Peyer's patch (tissue), 4 donors: ENCODE results near the gene CCNG1. TPM values are rescaled to one million over a fixed set of nuclear protein-coding genes. Genes with fewer than 3 reads are reported as not detected.
"Not testable (repeated sequence)": the region's sequence is repeated elsewhere in the genome, so short reads cannot be mapped to it uniquely, and the experiment has no call there.

ENCODE experiments used
- DNase-seq, 3 donors: peaks; one replicate each; pipeline ENCODE4 v3.0.0-alpha.2; 2017 to 2019
- H3K27ac ChIP-seq, 4 donors: fragments of 200-600 bp; sonication (generic); one replicate each; pipeline ENCODE4 v1.5.1; 2016 to 2019
- H3K27me3 ChIP-seq, 2 donors: fragments of 200-600 bp; sonication (generic); one replicate each; pipeline ENCODE4 v1.5.1; 2019
- H3K36me3 ChIP-seq, 3 donors: fragments of 200-600 bp; sonication (generic); one replicate each; pipeline ENCODE4 v1.5.1; 2016 to 2019
- H3K4me1 ChIP-seq, 4 donors: fragments of 200-600 bp; sonication (generic); one replicate each; pipeline ENCODE4 v1.5.1; 2016 to 2019
- H3K4me3 ChIP-seq, 4 donors: fragments of 200-600 bp; sonication (generic); 1 replicate in 3 of 4; 2 replicates in 1 of 4; pipeline ENCODE4 v1.5.1; 2016 to 2019; ENCODE audit warnings: mild to moderate bottlenecking in 1 of 4
- H3K9me3 ChIP-seq, 4 donors: fragments of 200-600 bp; sonication (generic); one replicate each; pipeline ENCODE4 v1.5.1; 2016 to 2019; ENCODE audit warnings: mild to moderate bottlenecking in 1 of 4
- POLR2A ChIP-seq, 2 donors: fragments of 450-650 bp; IDR thresholded peaks; one replicate each; pipeline ENCODE4 v1.5.1; 2017; ENCODE audit warnings: antibody characterized with exemption in 2 of 2, mild to moderate bottlenecking in 2 of 2, moderate library complexity in 2 of 2
- total RNA-seq, 4 donors: library from RNA; depleted of rRNA; stranded (reverse); fragments of >200 nt; gene quantifications; one replicate each; pipeline ENCODE4 v1.1.0, GENCODE V29; 2016
- TF ChIP-seq, protein P1 (sequence below), 6 experiments: fragments of 450-650 bp in 4 of 6; fragments of 200-600 bp in 2 of 6; sonication (generic) in 1 of 6; IDR thresholded peaks; one replicate each; pipeline ENCODE4 v1.5.1; 2017 to 2019; ENCODE audit warnings: antibody characterized with exemption in 6 of 6, mild to moderate bottlenecking in 3 of 6, moderate library complexity in 1 of 6

CCNG1 gene
- total RNA-seq, 4 donors from 2014 or later = 213 to 306 (median 246) TPM

DNA sequence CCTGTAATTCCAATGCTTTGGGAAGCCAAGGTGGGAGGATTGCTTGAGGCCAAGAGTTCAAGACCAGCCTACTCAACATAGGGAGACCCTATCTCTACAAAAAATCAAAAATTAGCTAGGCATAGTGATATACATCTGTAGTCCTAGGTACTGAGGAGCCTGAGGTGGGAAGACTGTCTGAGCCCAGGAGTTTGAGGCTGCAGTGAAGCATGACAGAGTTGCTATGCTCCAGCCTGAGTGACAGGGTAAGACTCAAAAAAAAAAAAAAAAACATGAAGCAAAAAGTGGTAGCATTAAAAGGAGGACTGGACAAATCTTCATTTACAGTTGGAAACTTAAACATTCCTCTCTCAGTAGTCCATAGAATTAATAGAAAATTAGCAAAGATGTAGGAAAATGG is 9.8 kb downstream of the CCNG1 start:
- Histone ChIP-seq H3K27ac (no peak overlapping the region), H3K4me3 (no peak overlapping the region), H3K4me1 (no peaks in the 10 kb centered on the region), H3K36me3 (peaks cover 0 to 82% (median 0%) of the 10 kb centered on the region in 3 donors), H3K27me3 (no peaks in the 10 kb centered on the region), H3K9me3 (no peaks in the 10 kb centered on the region)
- no peak for TF ChIP-seq POLR2A (IDR thresholded peaks at IDR 0.05)
- TF ChIP-seq, protein P1, sequence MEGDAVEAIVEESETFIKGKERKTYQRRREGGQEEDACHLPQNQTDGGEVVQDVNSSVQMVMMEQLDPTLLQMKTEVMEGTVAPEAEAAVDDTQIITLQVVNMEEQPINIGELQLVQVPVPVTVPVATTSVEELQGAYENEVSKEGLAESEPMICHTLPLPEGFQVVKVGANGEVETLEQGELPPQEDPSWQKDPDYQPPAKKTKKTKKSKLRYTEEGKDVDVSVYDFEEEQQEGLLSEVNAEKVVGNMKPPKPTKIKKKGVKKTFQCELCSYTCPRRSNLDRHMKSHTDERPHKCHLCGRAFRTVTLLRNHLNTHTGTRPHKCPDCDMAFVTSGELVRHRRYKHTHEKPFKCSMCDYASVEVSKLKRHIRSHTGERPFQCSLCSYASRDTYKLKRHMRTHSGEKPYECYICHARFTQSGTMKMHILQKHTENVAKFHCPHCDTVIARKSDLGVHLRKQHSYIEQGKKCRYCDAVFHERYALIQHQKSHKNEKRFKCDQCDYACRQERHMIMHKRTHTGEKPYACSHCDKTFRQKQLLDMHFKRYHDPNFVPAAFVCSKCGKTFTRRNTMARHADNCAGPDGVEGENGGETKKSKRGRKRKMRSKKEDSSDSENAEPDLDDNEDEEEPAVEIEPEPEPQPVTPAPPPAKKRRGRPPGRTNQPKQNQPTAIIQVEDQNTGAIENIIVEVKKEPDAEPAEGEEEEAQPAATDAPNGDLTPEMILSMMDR (IDR thresholded peaks at IDR 0.05) = no peak
- no peak for DNase-seq

DNA sequence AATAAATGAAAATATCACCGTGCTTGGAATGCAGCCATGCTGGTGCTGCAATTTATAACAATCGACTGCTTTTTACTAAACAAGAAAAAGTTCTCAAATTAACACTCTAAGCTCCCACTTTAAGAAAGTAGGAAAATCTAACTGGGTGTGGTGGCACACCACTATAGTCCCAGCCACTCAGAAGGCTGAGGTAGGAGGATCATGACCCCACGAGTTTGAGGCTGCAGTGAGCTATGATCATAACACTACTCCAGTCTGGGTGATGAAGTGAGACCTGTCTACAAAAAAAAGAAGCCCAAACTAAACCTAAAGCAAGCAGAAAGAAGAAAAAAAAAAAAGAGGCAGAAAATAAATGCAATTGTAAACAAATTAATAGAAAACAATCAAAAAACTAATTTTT is 10.5 kb downstream of the CCNG1 start:
- Histone ChIP-seq H3K4me3 (no peak overlapping the region), H3K9me3 (no peaks in the 10 kb centered on the region), H3K27me3 (no peaks in the 10 kb centered on the region), H3K27ac (no peak overlapping the region), H3K4me1 (no peaks in the 10 kb centered on the region), H3K36me3 (peaks cover 0 to 80% (median 0%) of the 10 kb centered on the region in 3 donors)
- DNase-seq = no peak
- TF ChIP-seq, protein P1 (IDR thresholded peaks at IDR 0.05) = no peak
- no peak for TF ChIP-seq POLR2A (IDR thresholded peaks at IDR 0.05)

DNA sequence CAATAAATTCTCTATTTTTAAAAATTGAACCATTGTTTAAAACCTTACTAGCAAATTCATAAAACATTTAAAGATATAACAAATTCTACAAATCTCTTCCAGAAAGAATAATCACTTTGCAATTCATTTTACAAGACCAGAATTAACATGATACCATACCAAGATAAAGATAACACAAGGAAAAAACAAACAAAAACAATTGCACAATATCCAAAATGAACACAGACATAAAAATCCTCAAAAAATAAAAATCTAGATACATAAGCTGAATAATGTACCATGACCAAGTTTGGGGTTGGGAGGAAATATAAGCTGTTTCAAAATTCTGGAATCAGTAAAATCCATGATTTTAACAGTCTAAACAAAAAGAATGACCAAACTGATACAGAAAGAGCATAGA is 11.1 kb downstream of the CCNG1 start:
- H3K36me3 ChIP-seq = peaks cover 0 to 77% (median 0%) of the 10 kb centered on the region in 3 donors
- no peaks in the 10 kb centered on the region for H3K9me3 ChIP-seq
- H3K4me1 ChIP-seq = no peaks in the 10 kb centered on the region
- no peaks in the 10 kb centered on the region for H3K27me3 ChIP-seq
- no peak for TF ChIP-seq POLR2A (IDR thresholded peaks at IDR 0.05)
- TF ChIP-seq, protein P1 (IDR thresholded peaks at IDR 0.05) = no peak
- no peak for DNase-seq
- H3K4me3 ChIP-seq = no peak overlapping the region
- H3K27ac ChIP-seq = no peak overlapping the region

DNA sequence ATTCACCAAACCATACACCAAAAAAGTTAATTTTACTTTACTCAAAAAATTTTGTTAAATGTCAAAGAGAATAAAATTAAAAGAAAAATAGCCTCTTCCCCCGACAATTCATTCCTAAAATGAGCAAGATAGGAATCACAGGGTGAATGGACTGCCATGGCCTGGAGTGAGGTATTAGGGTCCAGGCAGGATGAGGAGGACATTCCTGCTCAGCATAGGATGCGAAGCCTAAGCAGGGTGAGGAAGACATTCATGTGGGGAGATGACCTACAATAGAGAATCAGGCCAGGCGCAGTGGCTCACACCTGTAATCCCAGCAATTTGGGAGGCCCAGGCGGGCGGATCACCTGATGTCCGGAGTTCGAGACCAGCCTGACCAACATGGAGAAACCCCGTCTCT is 14.1 kb downstream of the CCNG1 start:
- no peaks in the 10 kb centered on the region for H3K4me1 ChIP-seq
- no peak overlapping the region for H3K4me3 ChIP-seq
- no peak for DNase-seq
- no peaks in the 10 kb centered on the region for H3K9me3 ChIP-seq
- H3K36me3 ChIP-seq = peaks cover 0 to 54% (median 0%) of the 10 kb centered on the region in 3 donors
- H3K27ac ChIP-seq = no peak overlapping the region
- TF ChIP-seq, protein P1 (IDR thresholded peaks at IDR 0.05) = no peak
- TF ChIP-seq POLR2A (IDR thresholded peaks at IDR 0.05) = no peak
- H3K27me3 ChIP-seq = no peaks in the 10 kb centered on the region

DNA sequence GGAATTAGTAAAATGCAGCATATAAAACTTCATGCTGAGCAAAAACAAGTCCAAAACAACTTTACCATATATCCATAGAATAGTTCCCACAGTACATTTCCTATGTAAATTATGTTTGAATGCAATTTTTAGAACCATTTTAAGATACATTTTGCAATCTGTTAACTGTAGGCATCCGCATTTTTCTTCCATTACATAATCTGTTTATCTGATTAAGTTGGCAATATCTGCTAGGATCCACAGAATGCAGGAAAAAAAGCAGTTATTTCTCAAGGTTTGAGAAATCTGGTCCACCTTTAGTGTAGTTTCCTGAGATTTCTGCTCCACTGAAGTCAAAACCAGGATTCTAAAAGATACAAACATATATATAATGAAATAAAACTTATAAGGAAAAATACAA is 16.3 kb downstream of the CCNG1 start:
- H3K4me1 ChIP-seq = peaks cover 0 to 5% (median 2%) of the 10 kb centered on the region in 4 donors
- no peaks in the 10 kb centered on the region for H3K9me3 ChIP-seq
- no peaks in the 10 kb centered on the region for H3K27me3 ChIP-seq
- TF ChIP-seq, protein P1 (IDR thresholded peaks at IDR 0.05) = no peak
- TF ChIP-seq POLR2A (IDR thresholded peaks at IDR 0.05) = no peak
- peaks cover 0 to 35% (median 0%) of the 10 kb centered on the region in 3 donors for H3K36me3 ChIP-seq
- H3K27ac ChIP-seq = no peak overlapping the region
- no peak overlapping the region for H3K4me3 ChIP-seq
- DNase-seq = no peak

DNA sequence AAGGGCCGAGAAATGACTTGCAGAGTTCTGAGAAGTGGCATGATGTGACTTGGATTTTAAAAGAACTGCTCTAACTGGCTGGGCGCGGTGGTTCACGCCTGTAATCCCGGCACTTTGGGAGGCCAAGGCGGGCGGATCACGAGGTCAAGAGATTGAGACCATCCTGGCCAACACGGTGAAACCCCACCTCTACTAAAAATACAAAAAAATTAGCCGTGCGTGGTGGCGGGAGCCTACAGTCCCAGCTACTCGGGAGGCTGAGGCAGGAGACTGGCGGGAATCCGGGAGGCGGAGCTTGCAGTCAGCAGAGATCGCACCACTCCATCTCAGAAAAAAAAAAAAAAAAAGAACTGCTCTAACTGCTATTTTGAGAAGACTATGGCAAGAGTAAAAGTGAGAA is 18.0 kb downstream of the CCNG1 start:
- H3K36me3 ChIP-seq = peaks cover 0 to 25% (median 0%) of the 10 kb centered on the region in 3 donors
- not testable (repeated sequence) for H3K27ac ChIP-seq, DNase-seq, H3K9me3 ChIP-seq, H3K4me3 ChIP-seq, H3K27me3 ChIP-seq, H3K4me1 ChIP-seq
